ENCODE results near the gene LAMA2.

Gene LAMA2

GRCh38 chr6:129513471-129513870 lies 630.5 kb downstream of the LAMA2 start:
- no peak for DNase-seq (ENCODE audit: low read depth in 2 of 2)

- no peak for DNase-seq (ENCODE audit: low read depth in 2 of 2)
Observed at GRCh38 chr6:129515004-129515403, 632.1 kb downstream of the LAMA2 start.

- DNase-seq (ENCODE audit: low read depth in 2 of 2): no peak
Observed at GRCh38 chr6:129516005-129516404, 633.1 kb downstream of the LAMA2 start.

- DNase-seq (ENCODE audit: low read depth in 2 of 2): no peak
Observed at GRCh38 chr6:129516787-129517186, 633.8 kb downstream of the LAMA2 start.

- DNase-seq (ENCODE audit: low read depth in 2 of 2): no peak
Observed at GRCh38 chr6:129517288-129517687, 634.4 kb downstream of the LAMA2 start.

- DNase-seq (ENCODE audit: low read depth in 2 of 2): no peak
Observed at GRCh38 chr6:129519750-129520149, 636.8 kb downstream of the LAMA2 start.

GRCh38 chr6:129521946-129522345 lies 639.0 kb downstream of the LAMA2 start:
- no peak for DNase-seq (ENCODE audit: low read depth in 2 of 2)

GRCh38 chr6:129523816-129524215 lies 640.9 kb downstream of the LAMA2 start:
- DNase-seq (ENCODE audit: low read depth in 2 of 2): no peak

GRCh38 chr6:129525055-129525454 lies 642.1 kb downstream of the LAMA2 start:
- DNase-seq (ENCODE audit: low read depth in 2 of 2): no peak

GRCh38 chr6:129534926-129535325 lies 652.0 kb downstream of the LAMA2 start:
- no peak for DNase-seq (ENCODE audit: low read depth in 2 of 2)

- no peak for DNase-seq (ENCODE audit: low read depth in 2 of 2)
Observed at GRCh38 chr6:129536271-129536670, 653.3 kb downstream of the LAMA2 start.

GRCh38 chr6:129539032-129539431 lies 656.1 kb downstream of the LAMA2 start:
- no peak for DNase-seq (ENCODE audit: low read depth in 2 of 2)

- DNase-seq (ENCODE audit: low read depth in 2 of 2): no peak
Observed at GRCh38 chr6:129542705-129543104, 659.8 kb downstream of the LAMA2 start.

GRCh38 chr6:129543981-129544380 lies 661.0 kb downstream of the LAMA2 start:
- no peak for DNase-seq (ENCODE audit: low read depth in 2 of 2)

GRCh38 chr6:129544892-129545612 lies 662.1 kb downstream of the LAMA2 start:
- DNase-seq (ENCODE audit: low read depth in 2 of 2): no peak

GRCh38 chr6:129546702-129547101 lies 663.8 kb downstream of the LAMA2 start:
- DNase-seq (ENCODE audit: low read depth in 2 of 2): no peak

GRCh38 chr6:129551486-129551885 lies 668.5 kb downstream of the LAMA2 start:
- no peak for DNase-seq (ENCODE audit: low read depth in 2 of 2)

GRCh38 chr6:129552413-129552812 lies 669.5 kb downstream of the LAMA2 start:
- no peak for DNase-seq (ENCODE audit: low read depth in 2 of 2)

GRCh38 chr6:129555206-129555832 lies 672.4 kb downstream of the LAMA2 start:
- DNase-seq (ENCODE audit: low read depth in 2 of 2): no peak

- DNase-seq (ENCODE audit: low read depth in 2 of 2): no peak
Observed at GRCh38 chr6:129558248-129558647, 675.3 kb downstream of the LAMA2 start.

GRCh38 chr6:129565366-129565765 lies 682.4 kb downstream of the LAMA2 start:
- DNase-seq (ENCODE audit: low read depth in 2 of 2): no peak

- no peak for DNase-seq (ENCODE audit: low read depth in 2 of 2)
Observed at GRCh38 chr6:129565811-129566210, 682.9 kb downstream of the LAMA2 start.

Data from stimulated activated CD4-positive, alpha-beta T cell treated with anti-CD3 and anti-CD28 coated beads, Interleukin-1b, Interleukin-23, amount 100 ng/mL, for 4 hours (primary cell).